GM15510 (cell line): Measurements from ENCODE around the gene SOAT1.

Experiments used
- POLR2A ChIP-seq: IDR thresholded peaks from 3 replicates; pipeline ENCODE4 v1.6.1; 2011; ENCODE audit warnings: borderline replicate concordance; ENCODE audit not compliant: insufficient read length; ENCODE audit errors: extremely low read depth

The SOAT1 gene

GRCh38 chr1:179300112-179300511 lies 6.5 kb downstream of the SOAT1 start:
- no peak for TF ChIP-seq POLR2A

- TF ChIP-seq POLR2A = no peak
Measured at GRCh38 chr1:179302070-179302469, 8.5 kb downstream of the SOAT1 start.

DNA sequence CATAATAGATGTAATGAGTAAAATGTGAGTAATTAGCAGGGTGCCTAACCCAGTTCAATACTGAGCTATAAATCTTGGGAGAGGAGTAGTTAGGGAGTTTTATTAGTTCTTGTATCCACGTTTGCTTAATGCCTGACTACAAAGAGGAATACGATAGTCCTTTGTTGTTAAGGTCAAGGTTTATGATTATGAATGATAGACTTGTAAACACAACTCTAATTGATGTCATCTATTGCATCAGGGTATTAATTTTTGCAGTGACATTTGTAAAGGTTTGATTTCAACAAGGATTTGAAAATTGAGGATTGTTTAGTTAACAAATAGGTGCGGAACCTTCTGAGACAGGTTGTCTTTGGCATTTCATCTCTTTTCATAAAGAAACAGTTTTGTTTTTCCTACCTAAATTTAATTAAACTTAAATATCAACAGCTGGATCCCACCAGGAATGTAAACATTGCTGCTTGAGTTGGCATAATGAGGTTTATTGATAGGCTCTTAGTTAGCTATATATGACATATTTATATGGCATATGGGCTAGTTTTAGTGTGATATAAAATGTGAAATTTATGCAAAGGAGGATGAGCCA lies 9.7 kb downstream of the SOAT1 start:
- TF ChIP-seq POLR2A = no peak

GRCh38 chr1:179305450-179305849 lies 11.9 kb downstream of the SOAT1 start:
- no peak for TF ChIP-seq POLR2A

- TF ChIP-seq POLR2A = no peak
Measured at GRCh38 chr1:179310291-179310690, 16.7 kb downstream of the SOAT1 start.

GRCh38 chr1:179310721-179311120 lies 17.1 kb downstream of the SOAT1 start:
- no peak for TF ChIP-seq POLR2A

GRCh38 chr1:179311149-179311700 lies 17.6 kb downstream of the SOAT1 start:
- no peak for TF ChIP-seq POLR2A

GRCh38 chr1:179313004-179313403 lies 19.4 kb downstream of the SOAT1 start:
- TF ChIP-seq POLR2A = no peak

GRCh38 chr1:179314928-179315327 lies 21.3 kb downstream of the SOAT1 start:
- no peak for TF ChIP-seq POLR2A

DNA sequence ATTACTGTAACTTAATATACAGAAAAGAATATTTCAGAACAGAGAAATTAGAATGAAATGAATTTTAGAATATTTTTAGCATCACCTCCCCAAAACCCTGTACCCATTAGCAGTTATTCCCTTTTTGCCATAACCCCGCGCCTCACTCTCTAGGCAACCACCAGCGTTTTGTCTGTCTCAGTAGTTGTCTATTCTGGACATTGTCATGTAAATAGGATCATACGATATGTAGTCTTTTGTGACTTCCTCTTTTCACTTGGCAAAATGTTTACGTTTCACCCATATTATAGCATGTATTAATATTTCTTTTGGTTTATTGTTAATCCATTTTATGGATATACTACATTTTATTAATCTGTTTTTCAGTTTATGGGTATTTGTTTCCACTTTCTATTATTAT lies 24.9 kb downstream of the SOAT1 start:
- no peak for TF ChIP-seq POLR2A

- TF ChIP-seq POLR2A = no peak
Measured at GRCh38 chr1:179321533-179322216, 28.1 kb downstream of the SOAT1 start.

GRCh38 chr1:179322557-179322956 lies 29.0 kb downstream of the SOAT1 start:
- TF ChIP-seq POLR2A = no peak

GRCh38 chr1:179323436-179323835 lies 29.8 kb downstream of the SOAT1 start:
- TF ChIP-seq POLR2A = no peak

- TF ChIP-seq POLR2A = no peak
Measured at GRCh38 chr1:179325836-179326235, 32.2 kb downstream of the SOAT1 start.

- no peak for TF ChIP-seq POLR2A
Measured at GRCh38 chr1:179326746-179327145, 33.1 kb downstream of the SOAT1 start.

DNA sequence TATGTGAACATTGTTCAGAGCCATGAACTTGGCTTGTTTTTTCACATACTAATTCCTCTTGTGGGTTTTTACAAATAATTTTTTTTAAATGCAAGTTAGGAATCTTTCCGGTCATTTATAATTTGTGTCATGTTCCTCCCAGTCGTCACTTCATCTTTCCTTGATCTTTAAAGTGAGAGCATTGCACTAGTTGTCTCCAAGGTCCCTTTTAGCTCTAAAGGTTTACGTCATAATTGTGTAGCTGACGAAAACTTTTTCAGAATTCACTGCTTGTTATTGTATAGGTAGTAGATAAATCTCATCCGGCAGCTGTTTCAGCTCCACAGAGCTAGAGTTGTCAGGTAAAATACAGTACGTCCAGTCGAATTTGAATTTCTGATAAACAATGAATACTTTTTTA lies 33.6 kb downstream of the SOAT1 start:
- no peak for TF ChIP-seq POLR2A
